ENCODE measurements around the gene MPRIP.

The MPRIP gene

DNA sequence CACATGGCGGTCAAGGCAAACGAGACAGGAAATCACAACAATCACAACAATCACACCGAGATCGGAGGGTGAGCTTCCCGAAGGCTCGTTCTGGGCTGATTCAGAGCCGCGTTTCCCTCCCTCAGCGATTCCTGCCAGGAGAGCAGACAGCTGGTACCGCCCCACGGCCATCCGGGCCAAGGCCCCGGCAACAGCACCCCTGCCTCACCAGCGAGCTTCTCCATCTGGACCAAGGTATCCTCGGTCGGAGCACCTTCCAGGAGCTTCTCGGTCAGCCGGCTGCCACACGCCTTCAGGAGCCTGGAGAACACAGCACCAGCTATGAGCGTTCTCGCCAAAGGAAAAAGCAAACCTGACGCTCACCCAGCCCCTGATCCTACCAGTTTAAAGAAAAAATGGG lies 179.1 kb downstream of the MPRIP start:
- DNase-seq = no peak

DNA sequence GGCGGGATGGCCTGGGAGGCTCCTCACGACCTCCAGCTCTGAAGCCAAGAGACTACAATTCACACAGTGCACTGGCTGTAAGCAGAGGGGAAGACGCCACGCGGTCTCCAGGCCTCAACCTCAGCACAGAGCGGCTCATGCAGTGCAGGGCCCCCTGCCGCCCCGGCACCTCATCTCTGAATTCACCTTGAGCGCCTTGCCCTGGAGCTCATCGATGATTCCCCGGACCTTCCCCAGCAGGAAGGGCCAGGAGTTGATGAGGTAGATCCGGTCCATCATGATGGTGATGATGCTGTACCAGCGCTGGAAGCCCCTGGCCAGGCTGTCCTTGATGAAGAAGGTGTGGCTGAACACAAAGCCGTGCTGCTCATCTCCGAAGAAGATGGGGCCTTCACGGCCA lies 181.5 kb downstream of the MPRIP start:
- no peak for DNase-seq

GRCh38 chr17:17224137-17224536 lies 181.9 kb downstream of the MPRIP start:
- DNase-seq = no peak

DNA sequence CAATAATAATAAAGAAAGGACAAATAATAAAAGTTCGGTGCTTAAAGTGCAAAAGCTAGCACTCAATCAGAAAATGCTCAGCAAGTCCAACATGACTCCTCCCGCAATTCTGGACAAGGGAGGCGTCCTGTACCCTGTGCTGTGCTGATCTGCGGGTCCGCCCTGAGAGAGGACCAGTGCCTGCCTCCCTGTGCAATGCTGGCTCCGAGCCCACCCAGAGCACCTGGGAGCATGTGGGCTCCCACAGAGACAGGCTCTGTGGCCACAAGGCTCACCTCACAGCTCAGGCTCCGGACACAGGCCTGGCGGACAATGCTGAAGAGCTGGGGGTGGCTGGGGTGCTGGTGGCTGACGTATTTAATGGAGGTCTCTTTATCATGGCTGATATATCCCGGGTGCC lies 183.6 kb downstream of the MPRIP start:
- DNase-seq = no peak

DNA sequence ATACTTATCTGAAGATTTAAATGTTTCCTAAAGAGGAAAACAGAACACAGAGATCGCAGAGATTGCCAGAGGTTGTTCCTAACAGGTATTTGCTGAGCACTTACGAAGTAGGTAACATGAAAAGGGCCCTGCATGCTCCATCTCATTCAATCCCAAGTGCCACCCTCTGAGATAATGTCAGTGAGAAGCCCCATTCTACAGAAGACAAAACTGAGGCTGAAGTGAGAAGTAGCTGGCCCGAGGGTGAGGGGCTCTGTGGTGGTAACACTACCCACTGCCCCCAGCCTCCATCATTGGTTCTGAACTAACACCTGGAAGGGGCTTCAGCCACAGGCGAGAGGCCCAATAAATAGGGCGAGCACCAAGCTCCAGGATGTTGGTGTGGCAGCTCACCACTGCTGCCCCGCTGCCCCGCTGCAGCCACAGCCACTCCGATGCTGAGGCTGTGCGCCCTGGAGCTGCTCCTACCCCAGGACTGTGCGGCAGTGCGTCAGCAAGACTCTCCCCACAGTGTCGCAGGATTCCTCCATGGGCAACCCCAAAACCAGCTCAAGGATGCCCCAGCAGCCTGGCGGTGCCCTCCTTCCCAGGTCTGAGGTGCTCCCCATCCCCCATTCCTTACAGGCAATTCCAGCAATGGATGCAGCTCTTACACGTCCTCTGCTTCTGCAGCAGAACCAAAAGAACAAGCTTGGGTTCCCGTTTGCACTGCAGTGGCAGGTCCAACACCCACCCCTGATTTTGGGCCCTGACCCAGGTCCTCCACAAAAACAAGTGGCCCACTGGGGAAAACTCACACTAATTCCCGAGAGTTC lies 184.4 kb downstream of the MPRIP start:
- no peak for DNase-seq

GRCh38 chr17:17227608-17228520 lies 185.6 kb downstream of the MPRIP start:
- DNase-seq = no peak

- no peak for DNase-seq
These were observed 186.4 kb downstream of the MPRIP start for GRCh38 chr17:17228521-17229279.

GRCh38 chr17:17229416-17230384 lies 187.4 kb downstream of the MPRIP start:
- no peak for DNase-seq

GRCh38 chr17:17231621-17232302 lies 189.5 kb downstream of the MPRIP start:
- no peak for DNase-seq

DNA sequence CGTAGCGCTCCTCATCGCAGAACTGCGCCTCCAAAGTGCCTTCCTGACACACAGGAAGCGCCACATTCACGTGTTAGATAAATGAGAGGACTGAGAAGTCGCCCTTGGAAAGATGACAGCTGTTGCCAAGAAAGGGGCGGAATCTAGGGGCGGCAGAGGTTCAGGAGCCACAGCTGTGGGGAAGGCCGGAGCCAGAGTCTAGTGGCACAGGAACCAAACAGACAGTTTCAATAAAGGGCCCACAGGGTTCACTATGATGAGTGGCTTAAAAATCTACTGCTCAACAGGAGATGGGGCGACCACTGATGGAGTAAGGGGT lies 190.0 kb downstream of the MPRIP start:
- DNase-seq = no peak

GRCh38 chr17:17235212-17236174 lies 193.2 kb downstream of the MPRIP start:
- peak; percentile 0 for DNase-seq

GRCh38 chr17:17236295-17237025 lies 194.2 kb downstream of the MPRIP start:
- peak; percentile 6 for DNase-seq

- DNase-seq = peak; percentile 80
These were observed 195.0 kb downstream of the MPRIP start, which contains the start of gene FLCN for GRCh38 chr17:17237026-17237799. Gene FLCN (minus strand): TSS chr17:17237168. CDS start chr17:17228137, 9,031 bp downstream.

GRCh38 chr17:17239832-17240231 lies 197.6 kb downstream of the MPRIP start:
- DNase-seq = no peak

DNA sequence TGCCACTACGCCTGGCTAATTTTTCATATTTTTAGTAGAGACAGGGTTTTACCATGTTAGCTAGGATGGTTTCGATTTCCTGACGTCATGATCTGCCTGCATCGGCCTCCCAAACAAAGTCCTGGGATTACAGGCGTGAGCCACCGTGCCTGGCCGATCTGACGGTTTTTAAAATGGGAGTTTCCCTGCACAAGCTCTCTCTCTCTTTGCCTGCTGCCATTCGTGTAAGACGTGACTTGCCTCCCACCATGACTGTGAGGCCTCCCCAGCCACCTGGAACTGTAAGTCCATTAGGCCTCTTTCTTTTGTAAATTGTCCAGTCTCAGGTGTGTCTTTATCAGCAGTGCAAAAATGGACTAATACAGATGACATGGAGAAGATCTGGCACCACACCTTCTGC lies 199.4 kb downstream of the MPRIP start:
- no peak for DNase-seq

DNA sequence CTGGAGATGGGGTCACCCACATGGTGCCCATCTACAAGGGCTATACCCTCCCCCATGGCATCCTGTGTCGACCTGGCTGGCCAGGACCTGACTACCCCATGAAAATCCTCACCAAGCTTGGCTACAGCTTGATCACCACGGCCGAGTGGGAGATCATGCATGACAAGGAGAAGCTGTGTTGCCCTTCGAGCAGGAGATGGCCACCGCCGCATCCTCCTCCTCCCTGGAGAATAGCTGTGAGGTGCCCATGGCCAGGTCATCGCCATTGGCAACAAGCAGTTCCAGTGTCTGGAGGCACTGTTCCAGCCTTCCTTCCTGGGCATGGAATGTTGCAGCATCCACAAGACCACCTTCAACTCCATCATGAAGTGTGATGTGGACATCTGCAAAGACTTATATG lies 200.0 kb downstream of the MPRIP start:
- DNase-seq = no peak
